Heart left ventricle (tissue), 16 donors: Measurements from ENCODE around the gene GPR148. TPM values are rescaled to one million over a fixed set of nuclear protein-coding genes. Genes with fewer than 3 reads are reported as not detected.

Experiments used
- ATAC-seq, 4 donors: fragments of 200-7000 bp; cut with Tn5 transposase; one replicate each; pipeline ENCODE4 v1.9.1; 2020 to 2022; ENCODE audit warnings: moderate library complexity in 4 of 4, mild to moderate bottlenecking in 3 of 4, moderate number of reproducible peaks in 1 of 4
- DNase-seq, 5 donors: peaks; one replicate each; pipeline ENCODE4 v3.0.0-alpha.2; 2020
- H3K27ac ChIP-seq, 12 donors: fragments of 200-600 bp; sonication (generic) in 4 of 12; one replicate each; pipeline versions ENCODE4 v1.5.0 to v1.8.0; 2016 to 2022; ENCODE audit warnings: mild to moderate bottlenecking in 2 of 12
- H3K27me3 ChIP-seq, 9 donors: fragments of 200-600 bp; sonication (generic) in 2 of 9; one replicate each; pipeline versions ENCODE4 v1.5.1 to v1.8.0; 2016 to 2022; ENCODE audit warnings: mild to moderate bottlenecking in 3 of 9
- H3K36me3 ChIP-seq, 9 donors: fragments of 200-600 bp; sonication (generic) in 2 of 9; one replicate each; pipeline versions ENCODE4 v1.5.0 to v1.8.0; 2018 to 2022; ENCODE audit warnings: mild to moderate bottlenecking in 2 of 9
- H3K4me1 ChIP-seq, 12 donors: fragments of 200-600 bp; sonication (generic) in 4 of 12; one replicate each; pipeline versions ENCODE4 v1.5.0 to v1.8.0; 2016 to 2022; ENCODE audit warnings: mild to moderate bottlenecking in 3 of 12
- H3K4me3 ChIP-seq, 12 donors: fragments of 200-600 bp; sonication (generic) in 4 of 12; one replicate each; pipeline versions ENCODE4 v1.5.0 to v1.8.0; 2017 to 2022; ENCODE audit warnings: mild to moderate bottlenecking in 9 of 12, moderate library complexity in 4 of 12
- H3K9me3 ChIP-seq, 12 donors: fragments of 200-600 bp; sonication (generic) in 4 of 12; one replicate each; pipeline versions ENCODE4 v1.5.0 to v1.8.0; 2016 to 2022; ENCODE audit warnings: mild to moderate bottlenecking in 1 of 12
- POLR2A ChIP-seq, 2 donors: fragments of 450-650 bp; IDR thresholded peaks; one replicate each; pipeline ENCODE4 v1.6.1; 2017; ENCODE audit warnings: antibody characterized with exemption in 2 of 2, mild to moderate bottlenecking in 2 of 2, moderate library complexity in 2 of 2
- WGBS, 4 donors: extraction: QIAGEN DNeasy Blood & Tissue Kit in 2 of 4; methylation state at CpG; one replicate each; pipeline versions ENCODE4 v1.1.5 to v1.1.7; 2013 to 2018; 5-methylcytosine and 5-hydroxymethylcytosine counted together
- intact Hi-C, 10 donors: fragments of 100-400 bp; cut with DNase I; formaldehyde crosslinking; loops; one replicate each; pipeline versions ENCODE4 v1.11.1 to v1.14.2; 2022
- polyA plus RNA-seq, 2 donors: library from polyadenylated mRNA; stranded (reverse); fragments of 200-250 nt; gene quantifications; one replicate each; pipeline ENCODE4 v1.2.3, GENCODE V29; 2013
- total RNA-seq, 9 donors: library from RNA; depleted of rRNA in 2 of 9; stranded (reverse); fragments of >200 nt in 2 of 9; fragmentation: NEBNext Ultra II Directional in 3 of 9; extraction: Animal tissue kit (Norgen Biotek cat#: 25700) in 3 of 9; gene quantifications; one replicate each; pipeline versions ENCODE4 v1.1.0 to v1.2.4, GENCODE V29; 2016 to 2023
- TF ChIP-seq, protein P1 (sequence below), 12 donors: fragments of 200-600 bp; sonication (generic) in 4 of 12; IDR thresholded peaks; one replicate each; pipeline versions ENCODE4 v1.5.0 to v1.8.0; 2018 to 2022; ENCODE audit warnings: antibody characterized with exemption in 12 of 12, mild to moderate bottlenecking in 5 of 12
- donor health status: ischemic (EF 13 %, LVEDD 7.1; RV severe dilation, severe dysfunction).
- donor health status: healthy with polysubstance abuse.
- donor health status: DM: no; HTN: yes; CAD: no.
- donor health status: DM: no; HTN: no; CAD: no.
- donor health status: ischemic (EF 25% LVEDD 6.9; RV normal size, moderate dysfunction).
- donor health status: ischemic (EF 25% LVEDD 5.7; RV mildly dilated, moderate dysfunction).
- donor health status: healthy.
- donor health status: DM: yes; HTN: yes; CAD: no.
- donor health status: ischemic (EF 35%, LVEDD 5.7; RV mildly dilated, moderate dysfunction).
- donor health status: nonischemic (EF 11% LVEDD 7.7; RV severe dilation, severe dysfunction).
- donor health status: DM: yes; HTN: yes; CAD: no.
- donor health status: PGD.
- donor health status: ischemic (EF 29% LVEDD 5.4; RV normal size, mild dysfunction).
- donor health status: nonischemic (EF 23%, LVEDD 6.1; RV moderate dilation, normal function).

Gene GPR148
- total and polyA plus RNA-seq, 11 donors: not detected

DNA sequence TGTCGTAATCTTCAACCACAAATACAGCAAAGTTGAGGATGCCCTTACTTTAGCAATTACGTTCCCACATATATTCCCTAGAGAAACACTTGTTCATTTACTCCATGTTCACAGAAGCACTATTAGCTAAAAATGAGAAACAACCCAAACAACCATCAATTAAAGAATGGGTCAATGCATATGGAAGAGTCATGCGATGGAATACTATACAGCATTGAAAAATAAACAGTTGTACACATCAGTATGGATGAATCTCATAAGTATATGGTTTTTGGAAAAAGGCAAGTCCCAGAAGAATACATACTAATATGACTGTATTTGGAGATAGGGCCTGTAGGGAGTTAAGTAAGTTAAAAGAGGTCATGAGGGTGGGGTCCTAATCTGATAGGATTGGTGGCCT, 6.3 kb downstream of the GPR148 start:
- 90 to 95% (median 93%) methylated on average over 3 of the region's 3 CpGs for WGBS, 4 donors
- ATAC-seq: no peak
- Histone ChIP-seq H3K36me3 (no peaks in the 10 kb centered on the region), H3K27ac (no peak overlapping the region), H3K4me3 (no peak overlapping the region), H3K27me3 (peaks cover 0 to 28% (median 0%) of the 10 kb centered on the region in 9 donors), H3K9me3 (peaks cover 0 to 11% (median 0%) of the 10 kb centered on the region in 12 donors), H3K4me1 (no peaks in the 10 kb centered on the region)
- TF ChIP-seq, protein P1, sequence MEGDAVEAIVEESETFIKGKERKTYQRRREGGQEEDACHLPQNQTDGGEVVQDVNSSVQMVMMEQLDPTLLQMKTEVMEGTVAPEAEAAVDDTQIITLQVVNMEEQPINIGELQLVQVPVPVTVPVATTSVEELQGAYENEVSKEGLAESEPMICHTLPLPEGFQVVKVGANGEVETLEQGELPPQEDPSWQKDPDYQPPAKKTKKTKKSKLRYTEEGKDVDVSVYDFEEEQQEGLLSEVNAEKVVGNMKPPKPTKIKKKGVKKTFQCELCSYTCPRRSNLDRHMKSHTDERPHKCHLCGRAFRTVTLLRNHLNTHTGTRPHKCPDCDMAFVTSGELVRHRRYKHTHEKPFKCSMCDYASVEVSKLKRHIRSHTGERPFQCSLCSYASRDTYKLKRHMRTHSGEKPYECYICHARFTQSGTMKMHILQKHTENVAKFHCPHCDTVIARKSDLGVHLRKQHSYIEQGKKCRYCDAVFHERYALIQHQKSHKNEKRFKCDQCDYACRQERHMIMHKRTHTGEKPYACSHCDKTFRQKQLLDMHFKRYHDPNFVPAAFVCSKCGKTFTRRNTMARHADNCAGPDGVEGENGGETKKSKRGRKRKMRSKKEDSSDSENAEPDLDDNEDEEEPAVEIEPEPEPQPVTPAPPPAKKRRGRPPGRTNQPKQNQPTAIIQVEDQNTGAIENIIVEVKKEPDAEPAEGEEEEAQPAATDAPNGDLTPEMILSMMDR (IDR thresholded peaks at IDR 0.05): no peak
- TF ChIP-seq POLR2A (IDR thresholded peaks at IDR 0.05): no peak
- intact Hi-C loops: no loop called here
- no peak for DNase-seq

DNA sequence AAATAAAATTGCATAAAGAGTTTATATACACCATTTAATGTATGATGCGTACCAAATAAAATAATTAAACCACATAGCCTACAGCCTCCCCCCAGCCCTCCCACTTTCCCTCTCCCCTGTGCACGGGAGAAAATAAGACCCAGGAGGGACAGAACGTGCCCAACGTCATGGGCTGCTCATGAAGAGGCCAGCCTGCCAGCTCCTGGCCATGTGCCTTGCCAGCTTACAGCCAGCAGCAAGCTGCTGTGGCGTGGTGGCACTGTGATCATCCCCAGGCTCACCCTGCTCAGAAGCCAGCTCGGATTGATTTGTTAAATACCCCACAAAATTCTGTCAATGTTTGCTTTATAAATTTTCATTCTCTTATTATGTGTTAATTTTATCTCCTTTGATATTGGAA, 7.6 kb downstream of the GPR148 start:
- Histone ChIP-seq H3K4me3 (no peak overlapping the region), H3K9me3 (peaks cover 0 to 11% (median 0%) of the 10 kb centered on the region in 12 donors), H3K36me3 (no peaks in the 10 kb centered on the region), H3K27ac (no peak overlapping the region), H3K4me1 (no peaks in the 10 kb centered on the region), H3K27me3 (peaks cover 0 to 36% (median 5%) of the 10 kb centered on the region in 9 donors)
- TF ChIP-seq, protein P1 (IDR thresholded peaks at IDR 0.05): no peak
- TF ChIP-seq POLR2A (IDR thresholded peaks at IDR 0.05): no peak
- DNase-seq: peak in 2 of 5 donors; percentile 79 to 81
- ATAC-seq: peak; percentile 94 to 98 (median 95)
- intact Hi-C loops: no loop called here
- WGBS, 4 donors: 61 to 76% (median 66%) methylated on average over 6 of the region's 6 CpGs

DNA sequence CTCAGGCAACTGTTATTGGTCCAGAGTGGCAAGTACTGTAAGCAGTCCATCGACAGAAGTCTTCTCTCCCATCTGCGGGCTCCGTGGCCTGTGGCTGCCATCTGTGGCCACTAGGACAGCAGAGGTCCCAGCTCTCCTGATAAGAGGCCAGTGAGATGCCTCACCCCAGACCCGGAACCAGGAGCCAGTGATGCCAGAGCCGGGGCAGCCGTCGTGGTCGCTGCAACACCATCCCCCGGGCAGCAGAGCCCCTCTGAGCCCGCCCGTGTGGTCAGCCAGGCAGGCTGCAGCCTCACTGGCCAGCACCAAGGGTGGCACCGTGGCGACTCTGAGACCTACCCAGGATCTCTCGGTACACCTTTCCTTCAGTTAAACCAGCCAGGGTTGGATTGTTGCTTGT, 8.7 kb downstream of the GPR148 start:
- ATAC-seq: no peak
- Histone ChIP-seq H3K36me3 (no peaks in the 10 kb centered on the region), H3K9me3 (peaks cover 0 to 11% (median 0%) of the 10 kb centered on the region in 12 donors)

DNA sequence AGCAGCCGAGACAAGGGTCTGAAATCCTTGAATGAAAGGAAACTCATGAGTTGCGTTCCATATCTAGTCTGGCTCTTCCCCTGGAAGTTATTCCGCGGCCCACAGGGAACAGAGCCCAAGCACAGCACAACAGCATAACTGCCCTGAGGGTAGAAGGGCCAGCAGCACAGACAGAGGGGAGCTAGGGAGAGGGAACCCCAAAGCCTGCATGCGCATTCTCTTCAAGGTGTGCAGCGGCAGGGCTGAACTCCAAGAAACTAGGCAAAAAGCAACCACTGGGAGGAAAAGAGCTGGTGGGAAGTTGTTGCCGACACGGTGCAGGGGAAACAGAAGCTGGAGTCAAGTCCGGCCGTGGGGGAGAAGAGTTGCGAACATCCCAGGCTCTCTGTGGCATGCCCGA, 11.8 kb downstream of the GPR148 start:
- Histone ChIP-seq H3K27me3 (peaks cover 0 to 45% (median 8%) of the 10 kb centered on the region in 9 donors), H3K36me3 (no peaks in the 10 kb centered on the region), H3K9me3 (no peaks in the 10 kb centered on the region), H3K4me1 (peaks cover 0 to 7% (median 0%) of the 10 kb centered on the region in 12 donors), H3K4me3 (no peak overlapping the region), H3K27ac (no peak overlapping the region)
- WGBS, 4 donors: 57 to 71% (median 61%) methylated on average over 12 of the region's 12 CpGs
- ATAC-seq: no peak
- TF ChIP-seq, protein P1 (IDR thresholded peaks at IDR 0.05): no peak
- no peak for TF ChIP-seq POLR2A (IDR thresholded peaks at IDR 0.05)
- peak in 1 of 5 donors; percentile 6 for DNase-seq
- intact Hi-C loops: no loop called here

More for the DNA sequence above, 8.7 kb downstream of the GPR148 start:
- no peak overlapping the region for H3K27ac ChIP-seq
- H3K4me1 ChIP-seq: no peaks in the 10 kb centered on the region
- peaks cover 0 to 36% (median 5%) of the 10 kb centered on the region in 9 donors for H3K27me3 ChIP-seq
- no peak for TF ChIP-seq POLR2A (IDR thresholded peaks at IDR 0.05)
- TF ChIP-seq, protein P1 (IDR thresholded peaks at IDR 0.05): no peak
- H3K4me3 ChIP-seq: no peak overlapping the region
- no peak for DNase-seq
- WGBS, 4 donors: 74 to 93% (median 87%) methylated on average over 7 to 14 of the region's 14 CpGs
- intact Hi-C loops: no loop called here
